ENCODE measurements around the gene SCN3A. TPM values are rescaled to one million over a fixed set of nuclear protein-coding genes. Genes with fewer than 3 reads are reported as not detected.

Gene SCN3A
- polyA plus RNA-seq, 1 donor (not counting 4 experiments of a cell fraction or from before 2014, with no cell fraction given), result 0.01 TPM

- TF ChIP-seq CTCF (optimal IDR thresholded peaks at IDR 0.05 in 1 of 3, IDR thresholded peaks at IDR 0.05 in 1 of 3, conservative IDR thresholded peaks at IDR 0.05 in 1 of 3; ENCODE audit: extremely low read depth in 1 of 3, insufficient read depth in 2 of 3, low read length in 3 of 3) (no peak), EZH2 (IDR thresholded peaks at IDR 0.05; ENCODE audit: low read length) (no peak)
- H3K27ac ChIP-seq (ENCODE audit: control insufficient read depth, insufficient read depth, low read length), result no peak overlapping the region
- no peaks in the 10 kb centered on the region for H3K36me3 ChIP-seq (ENCODE audit: control insufficient read depth in 2 of 2, extremely low read depth in 1 of 2, insufficient read depth in 2 of 2, low read length in 2 of 2)
- H3K79me2 ChIP-seq (ENCODE audit: control insufficient read depth, insufficient read depth, low read length), result no peaks in the 10 kb centered on the region
- H3K4me3 ChIP-seq (ENCODE audit: control insufficient read depth in 2 of 3, extremely low read depth in 1 of 3, insufficient read depth in 2 of 3, low read depth in 1 of 3, low read length in 3 of 3), result no peak overlapping the region
- dilution Hi-C loops (cut with MboI; ENCODE audit: extremely low pct_ligation_motif_present, low sequenced_read_pairs), result no loop called here
- H3K4me1 ChIP-seq (ENCODE audit: control insufficient read depth, extremely low read depth, insufficient read depth, low read length), result no peaks in the 10 kb centered on the region
- H3K9me1 ChIP-seq (ENCODE audit: control insufficient read depth, extremely low read depth, insufficient read depth, low read length), result no peaks in the 10 kb centered on the region
- no peaks in the 10 kb centered on the region for H3K27me3 ChIP-seq (ENCODE audit: control insufficient read depth, extremely low read depth, insufficient read depth, low read length)
- DNase-seq (ENCODE audit: low read depth, low spot score) (no peak), FAIRE-seq (no peak)
- H4K20me1 ChIP-seq (ENCODE audit: control insufficient read depth, extremely low read depth, insufficient read depth, low read length), result no peaks in the 10 kb centered on the region
- H3K9me3 ChIP-seq (ENCODE audit: control insufficient read depth, low read depth, low read length), result no peaks in the 10 kb centered on the region
- no peak overlapping the region for H3K9ac ChIP-seq (ENCODE audit: control insufficient read depth, extremely low read depth, insufficient read depth, low read length)
- no peak overlapping the region for H2AFZ ChIP-seq (ENCODE audit: control insufficient read depth, low read length)
- H3K4me2 ChIP-seq (ENCODE audit: control insufficient read depth, extremely low read depth, insufficient read depth, low read depth, low read length), result no peak overlapping the region
Observed at GRCh38 chr2:165157160-165157559, 46.7 kb downstream of the SCN3A start.

- Histone ChIP-seq H3K4me1 (ENCODE audit: control insufficient read depth, extremely low read depth, insufficient read depth, low read length) (no peaks in the 10 kb centered on the region), H3K4me3 (ENCODE audit: control insufficient read depth in 2 of 3, extremely low read depth in 1 of 3, insufficient read depth in 2 of 3, low read depth in 1 of 3, low read length in 3 of 3) (no peak overlapping the region), H3K79me2 (ENCODE audit: control insufficient read depth, insufficient read depth, low read length) (no peaks in the 10 kb centered on the region), H4K20me1 (ENCODE audit: control insufficient read depth, extremely low read depth, insufficient read depth, low read length) (no peaks in the 10 kb centered on the region), H3K27me3 (ENCODE audit: control insufficient read depth, extremely low read depth, insufficient read depth, low read length) (no peaks in the 10 kb centered on the region), H3K9ac (ENCODE audit: control insufficient read depth, extremely low read depth, insufficient read depth, low read length) (no peak overlapping the region), H2AFZ (ENCODE audit: control insufficient read depth, low read length) (no peak overlapping the region), H3K9me1 (ENCODE audit: control insufficient read depth, extremely low read depth, insufficient read depth, low read length) (no peaks in the 10 kb centered on the region), H3K27ac (ENCODE audit: control insufficient read depth, insufficient read depth, low read length) (no peak overlapping the region), H3K9me3 (ENCODE audit: control insufficient read depth, low read depth, low read length) (no peaks in the 10 kb centered on the region), H3K36me3 (ENCODE audit: control insufficient read depth in 2 of 2, extremely low read depth in 1 of 2, insufficient read depth in 2 of 2, low read length in 2 of 2) (no peaks in the 10 kb centered on the region), H3K4me2 (ENCODE audit: control insufficient read depth, extremely low read depth, insufficient read depth, low read depth, low read length) (no peak overlapping the region)
- no peak for DNase-seq (ENCODE audit: low read depth, low spot score)
- dilution Hi-C loops (cut with MboI; ENCODE audit: extremely low pct_ligation_motif_present, low sequenced_read_pairs), result no loop called here
- FAIRE-seq, result no peak
- TF ChIP-seq EZH2 (IDR thresholded peaks at IDR 0.05; ENCODE audit: low read length) (no peak), CTCF (optimal IDR thresholded peaks at IDR 0.05 in 1 of 3, IDR thresholded peaks at IDR 0.05 in 1 of 3, conservative IDR thresholded peaks at IDR 0.05 in 1 of 3; ENCODE audit: extremely low read depth in 1 of 3, insufficient read depth in 2 of 3, low read length in 3 of 3) (no peak)
Observed at GRCh38 chr2:165155152-165155551, 48.7 kb downstream of the SCN3A start.
